Activated naive CD4-positive, alpha-beta T cell treated with anti-CD3 and anti-CD28 coated beads, Interleukin-2, amount 50 U/mL, for 24 hours (primary cell): ENCODE results near the gene COL27A1.

Experiments used
- H3K27ac Mint-ChIP-seq: one replicate; pipeline ENCODE4 v1.8.0; 2021; ENCODE audit warnings: mild to moderate bottlenecking, mixed read lengths
- H3K27me3 Mint-ChIP-seq: one replicate; pipeline ENCODE4 v1.8.0; 2021; ENCODE audit warnings: mixed read lengths
- H3K36me3 Mint-ChIP-seq: one replicate; pipeline ENCODE4 v1.8.0; 2021; ENCODE audit warnings: mixed read lengths
- H3K4me1 Mint-ChIP-seq: one replicate; pipeline ENCODE4 v1.8.0; 2021; ENCODE audit warnings: mixed read lengths
- H3K4me3 Mint-ChIP-seq: one replicate; pipeline ENCODE4 v1.8.0; 2021; ENCODE audit warnings: mild to moderate bottlenecking, mixed read lengths
- H3K9me3 Mint-ChIP-seq: one replicate; pipeline ENCODE4 v1.8.0; 2021; ENCODE audit warnings: mixed read lengths

Gene COL27A1

GRCh38 chr9:114301798-114302565 lies 146.6 kb downstream of the COL27A1 start:
- Mint-ChIP-seq H3K27me3 (no peaks in the 10 kb centered on the region), H3K36me3 (no peaks in the 10 kb centered on the region), H3K4me3 (no peak overlapping the region)

GRCh38 chr9:114302727-114303126 lies 147.4 kb downstream of the COL27A1 start:
- H3K9me3 Mint-ChIP-seq, result no peaks in the 10 kb centered on the region
- H3K4me3 Mint-ChIP-seq, result no peak overlapping the region
- no peaks in the 10 kb centered on the region for H3K36me3 Mint-ChIP-seq
- no peak overlapping the region for H3K27ac Mint-ChIP-seq
- H3K27me3 Mint-ChIP-seq, result no peaks in the 10 kb centered on the region
- H3K4me1 Mint-ChIP-seq, result peaks cover 7% of the 10 kb centered on the region

More at GRCh38 chr9:114301798-114302565, 146.6 kb downstream of the COL27A1 start:
- no peaks in the 10 kb centered on the region for H3K9me3 Mint-ChIP-seq
- no peak overlapping the region for H3K27ac Mint-ChIP-seq
- peaks cover 7% of the 10 kb centered on the region for H3K4me1 Mint-ChIP-seq

GRCh38 chr9:114303571-114303970 lies 148.2 kb downstream of the COL27A1 start:
- Mint-ChIP-seq H3K27ac (no peak overlapping the region), H3K27me3 (no peaks in the 10 kb centered on the region), H3K4me1 (peaks cover 7% of the 10 kb centered on the region), H3K36me3 (no peaks in the 10 kb centered on the region), H3K9me3 (no peaks in the 10 kb centered on the region), H3K4me3 (no peak overlapping the region)

- Mint-ChIP-seq H3K36me3 (no peaks in the 10 kb centered on the region), H3K27me3 (no peaks in the 10 kb centered on the region), H3K4me3 (no peak overlapping the region), H3K9me3 (no peaks in the 10 kb centered on the region), H3K27ac (no peak overlapping the region), H3K4me1 (peaks cover 7% of the 10 kb centered on the region)
Measured at GRCh38 chr9:114303977-114304376, 148.6 kb downstream of the COL27A1 start.

GRCh38 chr9:114304416-114305188 lies 149.3 kb downstream of the COL27A1 start:
- Mint-ChIP-seq H3K36me3 (no peaks in the 10 kb centered on the region), H3K27me3 (no peaks in the 10 kb centered on the region), H3K4me3 (no peak overlapping the region), H3K4me1 (peaks cover 7% of the 10 kb centered on the region), H3K9me3 (no peaks in the 10 kb centered on the region), H3K27ac (no peak overlapping the region)

GRCh38 chr9:114307899-114308267 lies 152.5 kb downstream of the COL27A1 start:
- Mint-ChIP-seq H3K4me3 (no peak overlapping the region), H3K4me1 (peaks cover 7% of the 10 kb centered on the region), H3K27ac (no peak overlapping the region), H3K9me3 (no peaks in the 10 kb centered on the region), H3K27me3 (no peaks in the 10 kb centered on the region), H3K36me3 (no peaks in the 10 kb centered on the region)

GRCh38 chr9:114308361-114308950 lies 153.1 kb downstream of the COL27A1 start:
- no peak overlapping the region for H3K27ac Mint-ChIP-seq
- no peaks in the 10 kb centered on the region for H3K9me3 Mint-ChIP-seq
- H3K27me3 Mint-ChIP-seq, result no peaks in the 10 kb centered on the region
- peaks cover 7% of the 10 kb centered on the region for H3K4me1 Mint-ChIP-seq
- no peak overlapping the region for H3K4me3 Mint-ChIP-seq
- H3K36me3 Mint-ChIP-seq, result no peaks in the 10 kb centered on the region

GRCh38 chr9:114309096-114309495 lies 153.8 kb downstream of the COL27A1 start:
- Mint-ChIP-seq H3K4me1 (peaks cover 7% of the 10 kb centered on the region), H3K4me3 (no peak overlapping the region), H3K9me3 (no peaks in the 10 kb centered on the region), H3K27ac (no peak overlapping the region), H3K27me3 (no peaks in the 10 kb centered on the region), H3K36me3 (no peaks in the 10 kb centered on the region)

GRCh38 chr9:114310471-114311450 lies 155.4 kb downstream of the COL27A1 start:
- H3K9me3 Mint-ChIP-seq, result no peaks in the 10 kb centered on the region
- H3K27ac Mint-ChIP-seq, result peak overlapping the region; percentile 51
- no peaks in the 10 kb centered on the region for H3K27me3 Mint-ChIP-seq
- H3K4me3 Mint-ChIP-seq, result no peak overlapping the region
- H3K4me1 Mint-ChIP-seq, result peaks cover under 1% of the 10 kb centered on the region
- H3K36me3 Mint-ChIP-seq, result no peaks in the 10 kb centered on the region

GRCh38 chr9:114311571-114312512 lies 156.5 kb downstream of the COL27A1 start:
- no peaks in the 10 kb centered on the region for H3K4me1 Mint-ChIP-seq
- no peaks in the 10 kb centered on the region for H3K9me3 Mint-ChIP-seq
- no peaks in the 10 kb centered on the region for H3K36me3 Mint-ChIP-seq
- no peaks in the 10 kb centered on the region for H3K27me3 Mint-ChIP-seq
- no peak overlapping the region for H3K4me3 Mint-ChIP-seq
- H3K27ac Mint-ChIP-seq, result no peak overlapping the region

GRCh38 chr9:114312513-114312875 lies 157.2 kb downstream of the COL27A1 start:
- H3K27ac Mint-ChIP-seq, result no peak overlapping the region
- no peaks in the 10 kb centered on the region for H3K27me3 Mint-ChIP-seq

GRCh38 chr9:114313186-114313585 lies 157.8 kb downstream of the COL27A1 start:
- Mint-ChIP-seq H3K4me1 (no peaks in the 10 kb centered on the region), H3K9me3 (no peaks in the 10 kb centered on the region), H3K27me3 (no peaks in the 10 kb centered on the region), H3K27ac (no peak overlapping the region), H3K4me3 (no peak overlapping the region), H3K36me3 (no peaks in the 10 kb centered on the region)

More at GRCh38 chr9:114312513-114312875, 157.2 kb downstream of the COL27A1 start:
- Mint-ChIP-seq H3K36me3 (no peaks in the 10 kb centered on the region), H3K4me3 (no peak overlapping the region), H3K9me3 (no peaks in the 10 kb centered on the region), H3K4me1 (no peaks in the 10 kb centered on the region)

- Mint-ChIP-seq H3K36me3 (no peaks in the 10 kb centered on the region), H3K4me3 (no peak overlapping the region), H3K9me3 (no peaks in the 10 kb centered on the region), H3K4me1 (no peaks in the 10 kb centered on the region), H3K27me3 (no peaks in the 10 kb centered on the region), H3K27ac (peak overlapping the region; percentile 13)
Measured at GRCh38 chr9:114314256-114314867, 159.0 kb downstream of the COL27A1 start.
